Activated naive CD4-positive, alpha-beta T cell (primary cell): ENCODE results near the gene SLC13A3.

Source experiments
- DNase-seq, 4 experiments: peaks; one replicate each; lab custom pipeline; 2025; lab: John Stamatoyannopoulos, UW

The SLC13A3 gene

GRCh38 chr20:46575937-46576461 lies 75.3 kb downstream of the SLC13A3 start:
- DNase-seq, result no peak

DNA sequence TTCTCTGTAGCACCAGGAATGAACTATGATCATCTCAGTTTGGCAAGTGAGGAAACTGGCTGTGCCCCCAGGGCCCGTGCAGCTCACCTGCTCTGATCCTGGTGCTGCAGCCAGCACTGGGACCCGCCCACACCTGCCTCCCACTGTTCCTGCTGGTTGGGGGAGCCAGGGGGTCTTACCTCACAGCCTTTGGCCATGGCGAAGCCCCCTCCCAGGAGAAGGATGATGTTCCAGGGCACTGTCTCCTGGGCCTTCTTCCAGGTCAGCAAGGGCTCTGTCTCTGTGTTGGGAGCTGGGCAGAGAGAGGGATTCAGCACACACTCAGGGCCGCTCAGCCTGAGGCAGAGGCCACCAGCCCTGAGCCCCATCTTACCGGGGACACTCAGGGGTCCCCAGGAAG lies 75.9 kb downstream of the SLC13A3 start:
- DNase-seq, result no peak

- DNase-seq, result no peak
Measured at GRCh38 chr20:46573788-46574584, 77.3 kb downstream of the SLC13A3 start.

GRCh38 chr20:46573234-46573633 lies 78.0 kb downstream of the SLC13A3 start:
- no peak for DNase-seq

DNA sequence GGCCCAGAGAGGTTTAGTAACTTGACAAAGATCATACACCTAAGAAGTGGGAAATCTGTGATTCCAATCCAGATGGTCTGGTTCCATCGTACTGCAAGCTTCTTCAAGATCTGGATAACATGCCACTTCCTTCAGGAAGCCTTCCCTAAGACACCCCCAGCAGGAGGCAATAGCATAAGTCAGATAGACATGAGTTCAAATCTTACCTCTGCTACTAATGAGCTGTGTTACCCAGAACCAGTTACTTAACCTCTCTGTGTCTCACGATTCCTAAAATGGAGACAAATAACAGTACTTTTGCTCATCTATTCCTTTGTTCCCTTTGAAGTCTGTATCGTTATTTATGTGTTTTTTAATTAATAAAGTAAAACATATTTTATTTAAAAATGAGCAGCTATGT lies 78.5 kb downstream of the SLC13A3 start:
- no peak for DNase-seq

- no peak for DNase-seq
Measured at GRCh38 chr20:46572153-46572552, 79.1 kb downstream of the SLC13A3 start.

- DNase-seq, result no peak
Measured at GRCh38 chr20:46571418-46571817, 79.8 kb downstream of the SLC13A3 start.

DNA sequence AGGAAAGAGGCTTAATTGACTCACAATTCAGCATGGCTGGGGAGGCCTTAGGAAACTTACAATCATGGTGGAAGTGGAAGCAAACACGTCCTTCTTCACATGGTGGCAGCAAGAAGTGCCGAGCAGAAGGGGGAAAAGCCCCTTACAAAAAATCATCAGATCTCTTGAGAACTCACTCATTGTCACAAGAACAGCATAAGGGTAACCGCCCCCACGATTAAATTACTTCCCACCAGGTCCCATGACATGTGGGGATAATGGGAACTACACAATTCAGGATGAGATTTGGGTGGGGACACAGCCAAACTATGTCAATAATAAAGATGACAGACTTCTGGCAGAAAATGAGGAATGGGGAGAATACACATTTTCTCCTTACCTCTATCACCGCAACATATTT lies 80.3 kb downstream of the SLC13A3 start:
- DNase-seq, result no peak

- DNase-seq, result no peak
Measured at GRCh38 chr20:46569961-46570360, 81.3 kb downstream of the SLC13A3 start.

GRCh38 chr20:46568570-46569129 lies 82.6 kb downstream of the SLC13A3 start:
- no peak for DNase-seq

- DNase-seq, result no peak
Measured at GRCh38 chr20:46566125-46566524, 85.1 kb downstream of the SLC13A3 start.

DNA sequence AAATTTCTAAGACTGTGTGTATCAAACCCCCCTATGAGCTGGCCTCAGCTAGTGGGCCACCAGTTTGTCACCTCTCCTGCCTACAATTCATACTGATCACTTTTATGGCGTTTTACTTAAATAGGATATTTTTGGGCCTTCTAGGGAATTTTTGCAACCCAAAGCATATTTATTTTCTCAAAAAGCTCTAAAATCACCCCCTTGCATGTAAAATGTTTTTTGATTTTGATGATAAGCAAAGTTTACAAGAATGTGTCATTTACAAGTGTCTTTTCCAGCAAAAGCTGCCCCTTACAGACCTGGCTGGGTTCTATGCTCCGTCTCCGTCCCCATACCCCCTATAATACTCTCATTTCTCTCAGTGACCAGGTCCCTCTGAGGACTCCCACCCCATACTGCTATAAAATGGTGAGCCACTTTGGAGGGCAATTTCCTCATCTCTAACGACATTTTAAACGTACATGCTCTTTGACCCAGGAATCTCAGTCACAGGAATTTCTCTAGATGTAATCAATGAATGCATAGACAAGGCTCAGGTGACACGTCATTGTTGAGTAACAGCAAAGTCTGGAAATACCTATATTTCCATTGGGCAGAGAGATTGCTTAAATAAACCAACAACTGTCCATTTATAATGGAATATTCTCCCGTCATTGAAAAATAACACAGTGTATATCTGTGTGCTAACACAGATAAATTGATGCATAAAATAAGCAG lies 86.9 kb downstream of the SLC13A3 start:
- no peak for DNase-seq

GRCh38 chr20:46563860-46564221 lies 87.4 kb downstream of the SLC13A3 start:
- no peak for DNase-seq

DNA sequence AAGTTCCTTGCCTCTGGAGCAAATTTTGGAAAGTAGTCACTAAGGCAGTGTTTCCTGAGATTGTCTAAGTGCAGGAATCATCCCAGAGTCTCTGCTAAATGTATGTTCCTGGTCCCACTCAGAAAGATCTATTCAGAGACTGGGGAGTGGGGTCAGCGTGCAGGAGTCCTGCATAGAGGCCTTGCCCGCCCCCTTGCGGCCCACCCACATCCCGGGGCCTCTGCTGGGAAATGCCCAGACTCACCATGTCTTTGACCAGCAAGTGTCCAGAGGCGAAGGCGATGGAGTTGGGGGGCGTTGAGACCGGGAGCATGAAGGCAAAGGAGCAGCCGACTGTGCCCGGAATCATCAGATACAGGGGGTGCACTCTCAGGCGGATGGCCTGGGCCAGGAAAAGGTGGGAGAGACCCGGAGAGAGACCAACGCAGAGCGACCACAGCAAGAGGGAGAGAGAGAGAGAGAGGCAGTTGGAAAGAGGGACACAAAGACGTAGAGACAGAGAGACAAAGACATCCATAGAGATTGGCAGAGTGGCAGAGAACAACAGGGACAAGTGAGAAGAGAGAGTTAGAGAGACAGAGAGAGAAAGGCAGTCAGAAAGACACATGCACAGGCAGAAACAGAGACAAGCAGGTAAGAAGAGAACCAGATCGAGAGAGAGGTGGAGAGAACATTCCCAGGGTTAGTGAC lies 87.9 kb downstream of the SLC13A3 start:
- DNase-seq, result no peak

GRCh38 chr20:46562373-46563169 lies 88.7 kb downstream of the SLC13A3 start:
- peak in 3 of 4 experiments; percentile 2 to 30 (median 25) for DNase-seq

DNA sequence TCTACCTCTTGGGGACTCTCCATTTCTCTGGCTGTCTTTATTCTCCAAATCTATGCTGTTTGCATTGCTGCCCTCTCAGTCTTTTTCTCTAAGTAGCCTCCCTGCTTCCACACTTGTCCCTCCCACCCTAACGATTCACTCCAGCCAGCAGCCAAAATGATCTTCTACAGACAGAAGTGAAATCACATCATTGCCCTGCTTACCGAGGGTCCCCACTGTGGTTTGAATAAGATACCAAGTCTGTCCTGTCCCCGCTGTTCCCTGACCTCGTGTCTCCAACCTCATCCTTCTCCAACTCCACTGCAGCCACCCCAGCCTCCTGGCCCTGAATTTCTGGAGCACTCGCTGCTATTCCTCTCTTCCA lies 89.3 kb downstream of the SLC13A3 start:
- no peak for DNase-seq

DNA sequence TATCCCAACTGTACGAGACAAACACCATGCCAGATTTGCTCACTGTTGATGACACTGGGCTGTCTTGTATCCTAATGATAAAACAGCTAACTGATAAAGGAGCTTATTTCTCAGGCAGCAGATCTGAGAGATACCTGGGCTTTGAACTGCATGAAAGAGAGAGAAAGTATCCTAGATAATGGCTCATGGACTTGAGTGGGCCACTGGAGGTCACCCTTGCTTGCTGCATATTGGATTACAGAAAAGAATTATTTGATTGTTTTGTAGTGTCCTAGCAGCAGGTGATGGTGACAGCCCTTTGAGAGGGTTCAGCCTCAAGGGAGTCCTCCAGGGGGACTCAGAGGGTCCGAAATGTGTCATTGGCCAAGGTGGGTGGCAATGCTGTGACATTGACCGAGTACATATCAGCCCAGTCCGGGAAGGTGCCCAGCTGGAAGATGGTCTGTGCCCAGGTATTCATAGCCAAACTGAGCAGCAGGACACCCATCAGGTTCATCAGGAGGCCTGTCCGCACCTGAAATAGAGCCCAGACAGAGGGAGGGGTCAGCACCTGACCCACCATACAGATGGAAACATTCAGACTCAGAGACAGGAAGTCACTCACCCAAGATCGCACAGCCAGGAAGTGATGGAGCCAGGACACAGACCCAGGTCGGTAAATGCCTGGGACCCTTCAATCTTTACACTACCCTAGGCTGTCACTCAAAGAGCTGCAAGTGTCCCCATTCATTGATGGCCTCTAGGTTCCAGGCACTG lies 91.4 kb downstream of the SLC13A3 start:
- DNase-seq, result no peak

DNA sequence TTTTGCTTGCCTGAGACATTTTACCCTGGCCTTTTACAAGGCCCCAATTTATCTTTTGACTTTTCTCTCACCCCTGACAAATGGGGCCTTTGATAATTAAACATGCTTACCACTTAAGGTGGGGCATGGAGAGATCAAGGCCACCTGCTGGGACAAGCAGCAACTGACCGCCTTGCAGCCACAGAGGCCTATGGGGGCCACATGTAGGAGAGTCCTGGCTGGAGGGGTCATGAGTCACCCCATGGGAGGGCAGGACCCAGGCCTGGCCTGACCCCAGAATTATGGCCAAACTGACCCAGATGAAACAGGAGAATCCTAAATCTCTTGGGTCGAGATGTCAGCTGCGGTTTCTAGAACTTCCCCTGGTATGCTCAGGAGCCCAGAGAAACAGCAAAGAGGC lies 92.3 kb downstream of the SLC13A3 start:
- no peak for DNase-seq

DNA sequence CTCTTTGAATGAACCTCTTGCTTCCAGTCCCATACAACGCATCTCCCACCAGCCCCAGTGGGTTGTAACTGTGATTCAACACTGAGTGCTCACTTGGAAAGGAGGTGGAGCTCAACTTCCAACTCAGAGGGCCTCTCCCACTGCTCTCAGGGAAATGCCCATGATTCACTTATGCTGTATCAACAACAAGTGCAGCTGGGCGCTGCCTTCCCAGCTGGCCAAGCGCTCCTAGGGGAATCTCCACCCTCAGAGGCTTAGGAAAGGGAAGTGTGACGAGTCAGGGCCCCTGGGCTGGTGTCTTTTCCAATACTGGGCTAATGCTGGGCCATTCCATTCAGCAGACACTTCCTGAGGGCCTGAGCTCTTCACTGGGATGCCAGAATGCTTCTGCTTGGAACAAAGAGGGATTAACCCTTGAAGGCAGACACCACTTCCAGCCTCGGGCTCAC lies 92.7 kb downstream of the SLC13A3 start:
- DNase-seq, result no peak

- DNase-seq, result no peak
Measured at GRCh38 chr20:46557231-46557956, 93.9 kb downstream of the SLC13A3 start.
